B cell (primary cell): Measurements from ENCODE around the gene FRK. TPM values are rescaled to one million over a fixed set of nuclear protein-coding genes. Genes with fewer than 3 reads are reported as not detected.

ENCODE experiments used
- ATAC-seq: fragments of 200-7000 bp; cut with Tn5 transposase; one replicate; pipeline ENCODE4 v1.10.0; 2021; ENCODE audit warnings: low read depth, mild to moderate bottlenecking, moderate number of reproducible peaks, moderate library complexity
- CTCF ChIA-PET: fragments of 350-600 bp; sonication (Branson Sonifier 250); formaldehyde crosslinking; loops from one replicate; lab custom pipeline; 2021; ENCODE audit warnings: antibody characterized with exemption, inconsistent platforms; lab: Charles Lee
- POLR2A ChIA-PET: fragments of 350-600 bp; sonication (Branson Sonifier 250); formaldehyde crosslinking; loops from one replicate; lab custom pipeline; 2021; ENCODE audit warnings: antibody characterized with exemption; lab: Charles Lee
- DNase-seq: peaks from one replicate; pipeline ENCODE4 v3.0.0; 2013
- H2AFZ ChIP-seq: 2 replicates; pipeline ENCODE4 v1.6.1; 2012; ENCODE audit warnings: mild to moderate bottlenecking, low read depth, low read length; ENCODE audit not compliant: insufficient read depth, poor library complexity, severe bottlenecking
- H3K27ac ChIP-seq, 2 donors: 1 replicate in 1 of 2; 2 replicates in 1 of 2; pipeline ENCODE4 v1.5.1; 2012 to 2013; ENCODE audit warnings: low read length in 2 of 2, mild to moderate bottlenecking in 2 of 2, moderate library complexity in 1 of 2
- H3K27me3 ChIP-seq, 4 experiments: fragments of 200-600 bp in 1 of 4; sonication (generic) in 1 of 4; replicated peaks in 1 of 4; 1 replicate in 2 of 4; 2 replicates in 2 of 4; pipeline versions ENCODE4 v1.6.1 to v1.7.0; 2013 to 2016; ENCODE audit warnings: low read length in 3 of 4, mild to moderate bottlenecking in 2 of 4, mixed read lengths in 1 of 4, moderate library complexity in 1 of 4; ENCODE audit not compliant: insufficient read depth in 4 of 4, control insufficient read depth in 3 of 4; ENCODE audit errors: control extremely low read depth in 1 of 4
- H3K36me3 ChIP-seq, 2 experiments: replicated peaks in 1 of 2; 1 replicate in 1 of 2; 2 replicates in 1 of 2; pipeline versions ENCODE4 v1.6.1 to v1.7.1; 2013; ENCODE audit warnings: low read length in 1 of 2; ENCODE audit not compliant: insufficient read depth in 2 of 2, control insufficient read depth in 1 of 2; ENCODE audit errors: control extremely low read depth in 1 of 2, extremely low read depth in 1 of 2
- H3K4me1 ChIP-seq, 2 donors: fragments of 200-600 bp in 1 of 2; sonication (generic) in 1 of 2; 1 replicate in 1 of 2; 2 replicates in 1 of 2; pipeline versions ENCODE4 v1.5.1 to v1.6.1; 2013 to 2017; ENCODE audit warnings: low read length in 2 of 2; ENCODE audit not compliant: control insufficient read depth in 2 of 2, insufficient read depth in 2 of 2
- H3K4me2 ChIP-seq: replicated peaks from 2 replicates; pipeline ENCODE3; 2012; ENCODE audit warnings: mild to moderate bottlenecking, low read depth, low read length; ENCODE audit not compliant: poor library complexity, severe bottlenecking
- H3K4me3 ChIP-seq, 5 experiments: fragments of 200-600 bp in 1 of 5; sonication (generic) in 1 of 5; 1 replicate in 3 of 5; 2 replicates in 2 of 5; pipeline versions ENCODE4 v1.5.1 to v1.7.0; 2011 to 2016; ENCODE audit warnings: low read length in 4 of 5, mild to moderate bottlenecking in 4 of 5, low read depth in 2 of 5, control low read depth in 1 of 5, moderate library complexity in 1 of 5; ENCODE audit not compliant: insufficient read depth in 1 of 5; ENCODE audit errors: control extremely low read depth in 1 of 5, extremely low read depth in 1 of 5
- H3K79me2 ChIP-seq: fragments of 200-600 bp; sonication (generic); one replicate; pipeline ENCODE4 v1.6.0; 2016; ENCODE audit warnings: low read length; ENCODE audit not compliant: control insufficient read depth, insufficient read depth
- H3K9ac ChIP-seq: fragments of 200-600 bp; sonication (generic); 2 replicates; pipeline ENCODE4 v1.6.1; 2017; ENCODE audit warnings: mild to moderate bottlenecking, low read length, moderate library complexity
- H3K9me3 ChIP-seq, 3 donors: one replicate each; pipeline versions ENCODE4 v1.6.1 to v1.7.1; 2013; ENCODE audit warnings: low read length in 2 of 3; ENCODE audit not compliant: control insufficient read depth in 2 of 3, insufficient read depth in 1 of 3; ENCODE audit errors: control extremely low read depth in 1 of 3
- H4K20me1 ChIP-seq: 2 replicates; pipeline ENCODE4 v1.6.0; 2012; ENCODE audit warnings: mild to moderate bottlenecking, low read length; ENCODE audit not compliant: insufficient read depth, control insufficient read depth, poor library complexity, severe bottlenecking
- H3K27ac Mint-ChIP-seq: one replicate; pipeline ENCODE4 v1.8.0; 2021; ENCODE audit warnings: mixed read lengths
- H3K27me3 Mint-ChIP-seq: one replicate; pipeline ENCODE4 v1.8.0; 2021; ENCODE audit warnings: mixed read lengths
- H3K4me1 Mint-ChIP-seq: one replicate; pipeline ENCODE4 v1.8.0; 2021; ENCODE audit warnings: mixed read lengths
- H3K4me3 Mint-ChIP-seq: one replicate; pipeline ENCODE4 v1.8.0; 2021; ENCODE audit warnings: mixed read lengths
- H3K9me3 Mint-ChIP-seq: one replicate; pipeline ENCODE4 v1.8.0; 2022; ENCODE audit warnings: mixed read lengths; ENCODE audit not compliant: insufficient read depth
- CTCF ChIP-seq: fragments of 200-600 bp; IDR thresholded peaks from one replicate; pipeline ENCODE4 v1.8.0; 2022; ENCODE audit warnings: antibody characterized with exemption, mild to moderate bottlenecking
- EZH2 ChIP-seq: IDR thresholded peaks from 2 replicates; pipeline ENCODE4 v1.6.1; 2012; ENCODE audit warnings: borderline replicate concordance, low read depth, mild to moderate bottlenecking, moderate library complexity, low read length; ENCODE audit not compliant: insufficient read depth, poor library complexity, severe bottlenecking
- WGBS: methylation state at CpG from one replicate; pipeline ENCODE4 v1.1.5; 2013; ENCODE audit warnings: missing lambda C conversion rate; ENCODE audit not compliant: insufficient coverage; 5-methylcytosine and 5-hydroxymethylcytosine counted together
- intact Hi-C: fragments of 100-400 bp; cut with micrococcal nuclease; formaldehyde crosslinking; loops from one replicate; pipeline ENCODE4 v1.10.0; 2022
- polyA plus RNA-seq: library from polyadenylated mRNA; depleted of rRNA; stranded (reverse); fragments of >200 nt; gene quantifications from 2 replicates; pipeline ENCODE4 v1.2.3, GENCODE V29; 2012
- total RNA-seq, 2 donors: library from RNA; stranded (reverse); fragments of 120-200 nt in 1 of 2; gene quantifications; 1 replicate in 1 of 2; 2 replicates in 1 of 2; pipeline versions ENCODE4 v1.2.3 to v1.2.4, GENCODE V29; 2013 to 2022

FRK gene
- total and polyA plus RNA-seq, 2 donors (not counting 1 experiment from before 2014, with no cell fraction given) = 0.01 to 0.07 TPM

DNA sequence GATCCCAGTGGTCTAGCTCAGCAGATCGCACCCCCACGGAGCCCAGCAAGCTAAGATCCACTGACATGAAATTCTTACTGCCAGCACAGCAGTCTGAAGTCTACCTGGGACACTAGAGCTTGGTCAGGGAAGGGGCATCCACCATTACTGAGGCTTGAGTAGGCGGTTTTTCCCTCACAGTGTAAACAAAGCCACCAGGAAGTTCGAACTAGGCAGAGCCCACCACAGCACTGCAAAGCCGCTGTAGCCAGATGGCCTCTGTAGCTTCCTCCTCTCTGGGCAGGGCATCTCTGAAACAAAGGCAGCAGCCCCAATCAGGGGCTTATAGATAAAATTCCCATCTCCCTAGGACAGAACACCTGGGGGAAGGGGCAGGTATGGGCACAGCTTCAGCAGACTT is 18.8 kb downstream of the FRK start:
- Mint-ChIP-seq H3K4me3 (no peak overlapping the region), H3K4me1 (peaks cover under 1% of the 10 kb centered on the region), H3K27ac (no peak overlapping the region), H3K9me3 (no peaks in the 10 kb centered on the region), H3K27me3 (peaks cover 15% of the 10 kb centered on the region)
- CTCF ChIA-PET = interaction anchor here (0.9 to 1.1 kb wide), 2 partner anchors 31 to 55 kb away, joined by 3 to 4 read pairs; no protein-coding TSS in a partner anchor
- Histone ChIP-seq H2AFZ (no peak overlapping the region), H3K4me2 (no peak overlapping the region), H3K36me3 (no peaks in the 10 kb centered on the region), H3K9me3 (peaks cover 0 to 11% (median 2%) of the 10 kb centered on the region in 3 donors), H3K4me3 (no peak overlapping the region), H3K9ac (no peak overlapping the region), H3K27ac (no peak overlapping the region), H3K4me1 (peaks cover under 1% of the 10 kb centered on the region in 2 donors), H3K27me3 (peaks cover 0 to 11% (median 0%) of the 10 kb centered on the region in 4 experiments), H4K20me1 (no peaks in the 10 kb centered on the region), H3K79me2 (no peaks in the 10 kb centered on the region)
- intact Hi-C loops = no loop called here
- WGBS = 98% methylated on average over 5 of the region's 5 CpGs
- ATAC-seq = no peak
- TF ChIP-seq CTCF = no peak
- no peak for TF ChIP-seq EZH2
- POLR2A ChIA-PET = no interaction called here
- no peak for DNase-seq

DNA sequence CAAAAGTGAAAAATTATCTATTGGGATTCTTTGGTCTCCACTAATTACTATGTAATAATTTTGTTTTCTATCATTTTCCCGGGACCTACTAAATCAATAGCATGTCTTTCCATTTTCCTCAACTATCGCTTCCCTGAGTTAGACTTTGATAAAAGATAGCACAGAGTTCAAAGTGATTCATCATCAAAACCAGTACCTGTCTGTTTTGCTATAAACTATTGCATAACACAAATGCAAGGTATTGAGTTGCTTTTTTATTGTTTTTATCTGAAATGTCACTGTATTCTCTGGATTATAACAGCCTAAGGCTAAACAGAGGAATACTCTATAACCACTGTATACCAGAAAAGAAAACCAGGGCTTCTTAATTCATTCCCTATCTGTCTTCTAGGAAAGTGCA is 19.7 kb downstream of the FRK start:
- Mint-ChIP-seq H3K4me1 (no peaks in the 10 kb centered on the region), H3K9me3 (no peaks in the 10 kb centered on the region), H3K4me3 (no peak overlapping the region), H3K27me3 (peaks cover 15% of the 10 kb centered on the region), H3K27ac (no peak overlapping the region)
- intact Hi-C loops = no loop called here
- H3K4me1 ChIP-seq = no peaks in the 10 kb centered on the region
- POLR2A ChIA-PET = no interaction called here
- DNase-seq = no peak
- CTCF ChIA-PET = no interaction called here
- H3K27me3 ChIP-seq = peaks cover 0 to 11% (median 0%) of the 10 kb centered on the region in 4 experiments
- H3K27ac ChIP-seq = no peak overlapping the region
- no peak overlapping the region for H3K4me2 ChIP-seq
- no peak overlapping the region for H2AFZ ChIP-seq
- no peak overlapping the region for H3K9ac ChIP-seq
- H3K9me3 ChIP-seq = peaks cover 0 to 11% (median 2%) of the 10 kb centered on the region in 3 donors
- WGBS = no CpG with 5 or more reads among the region's 2 CpGs
- ATAC-seq = no peak
- no peaks in the 10 kb centered on the region for H3K79me2 ChIP-seq
- no peak overlapping the region for H3K4me3 ChIP-seq
- no peaks in the 10 kb centered on the region for H4K20me1 ChIP-seq
- TF ChIP-seq EZH2 (no peak), CTCF (no peak)
- no peaks in the 10 kb centered on the region for H3K36me3 ChIP-seq
